ENCODE results near the gene SH3BP2. TPM values are rescaled to one million over a fixed set of nuclear protein-coding genes. Genes with fewer than 3 reads are reported as not detected.

SH3BP2 gene
- total RNA-seq, 1 donor from 2014 or later, result 43.2 TPM

- CTCF ChIA-PET, result no interaction called here
- no peak for TF ChIP-seq CTCF (IDR thresholded peaks at IDR 0.05)
Observed at GRCh38 chr4:2862528-2862927, 69.6 kb downstream of the SH3BP2 start.

DNA sequence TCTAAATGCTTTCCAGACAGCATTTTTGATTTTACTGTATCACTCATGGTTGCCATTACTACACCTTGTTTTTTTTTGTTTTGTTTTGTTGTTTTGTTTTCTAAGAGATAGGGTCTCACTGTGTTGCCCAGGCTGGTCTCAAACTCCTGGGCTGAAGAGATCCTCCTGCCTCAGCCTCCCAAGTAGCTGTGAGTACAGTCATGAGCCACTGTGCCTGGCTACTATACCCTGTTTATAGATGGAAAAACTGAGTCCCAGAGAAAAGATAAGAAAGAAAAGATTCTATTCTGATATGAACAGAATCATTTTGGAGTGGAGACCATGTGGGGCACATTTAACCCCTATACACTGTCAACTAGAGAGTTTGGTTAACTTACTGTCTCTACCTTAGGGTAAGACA is 70.8 kb downstream of the SH3BP2 start:
- Mint-ChIP-seq H3K27me3 (no peaks in the 10 kb centered on the region), H3K4me1 (peaks cover 92% of the 10 kb centered on the region), H3K9me3 (peaks cover 4% of the 10 kb centered on the region), H3K27ac (no peak overlapping the region), H3K4me3 (no peak overlapping the region), H3K36me3 (ENCODE audit: low read depth) (peaks cover 16% of the 10 kb centered on the region)
- no peak for DNase-seq
- ATAC-seq (ENCODE audit: low read depth), result no peak
- CTCF ChIA-PET, result no interaction called here
- POLR2A ChIA-PET, result interaction anchor here (0.6 kb wide), 1 partner anchor 88 kb away, joined by 4 read pairs; no protein-coding TSS in a partner anchor
- no peak for TF ChIP-seq CTCF (IDR thresholded peaks at IDR 0.05)
- intact Hi-C loops (cut with micrococcal nuclease), result loop anchor here (5.0 kb wide), 1 partner anchor 44 kb away; no protein-coding TSS in a partner anchor

More at GRCh38 chr4:2862528-2862927, 69.6 kb downstream of the SH3BP2 start:
- Mint-ChIP-seq H3K4me3 (peak overlapping the region; percentile 46), H3K36me3 (ENCODE audit: low read depth) (peaks cover 17% of the 10 kb centered on the region), H3K9me3 (peaks cover 4% of the 10 kb centered on the region), H3K27me3 (no peaks in the 10 kb centered on the region), H3K4me1 (peaks cover 92% of the 10 kb centered on the region), H3K27ac (peak overlapping the region; percentile 77)
- intact Hi-C loops (cut with micrococcal nuclease), result loop anchor here (5.0 kb wide), 1 partner anchor 45 kb away; no protein-coding TSS in a partner anchor
- ATAC-seq (ENCODE audit: low read depth) (no peak), DNase-seq (no peak)
- POLR2A ChIA-PET, result interaction anchor here (0.6 to 2.5 kb wide), 6 partner anchors 10 to 166 kb away, joined by 3 to 10 read pairs (median 5); partner anchors contain the start of gene ADD1

DNA sequence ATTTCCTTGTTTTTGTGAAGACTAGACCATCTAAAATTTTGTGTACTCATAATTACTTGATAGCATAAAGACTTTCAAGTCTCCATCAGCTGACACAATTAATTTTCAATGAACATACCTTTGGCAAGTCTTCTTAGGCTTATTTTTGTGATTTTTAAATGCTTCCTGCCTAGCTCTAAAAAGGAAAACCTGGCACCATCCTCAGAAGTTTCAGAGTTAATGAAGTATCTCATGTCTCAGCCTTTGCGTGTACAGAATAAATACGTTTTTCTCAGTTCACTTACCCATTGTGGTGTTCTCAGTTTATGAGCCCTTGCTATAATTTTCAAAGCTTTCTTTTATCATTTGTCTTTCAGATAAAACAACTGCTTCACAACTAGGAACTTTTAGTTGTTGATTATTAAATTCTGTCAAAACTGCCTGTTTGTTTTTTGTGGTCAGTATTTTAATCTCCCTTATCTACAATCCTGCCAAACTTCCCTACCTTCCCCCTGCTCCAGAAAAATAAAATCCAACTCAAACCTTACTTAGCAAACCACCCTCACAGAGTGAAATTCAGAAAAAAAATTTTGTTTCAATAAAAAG is 72.4 kb downstream of the SH3BP2 start:
- Mint-ChIP-seq H3K4me1 (peaks cover 94% of the 10 kb centered on the region), H3K4me3 (no peak overlapping the region), H3K36me3 (ENCODE audit: low read depth) (peaks cover 21% of the 10 kb centered on the region), H3K27me3 (no peaks in the 10 kb centered on the region), H3K9me3 (no peaks in the 10 kb centered on the region), H3K27ac (no peak overlapping the region)
- TF ChIP-seq CTCF (IDR thresholded peaks at IDR 0.05), result no peak
- ChIA-PET CTCF (no interaction called here), POLR2A (no interaction called here)
- intact Hi-C loops (cut with micrococcal nuclease), result no loop called here
- ATAC-seq (ENCODE audit: low read depth) (no peak), DNase-seq (no peak)

DNA sequence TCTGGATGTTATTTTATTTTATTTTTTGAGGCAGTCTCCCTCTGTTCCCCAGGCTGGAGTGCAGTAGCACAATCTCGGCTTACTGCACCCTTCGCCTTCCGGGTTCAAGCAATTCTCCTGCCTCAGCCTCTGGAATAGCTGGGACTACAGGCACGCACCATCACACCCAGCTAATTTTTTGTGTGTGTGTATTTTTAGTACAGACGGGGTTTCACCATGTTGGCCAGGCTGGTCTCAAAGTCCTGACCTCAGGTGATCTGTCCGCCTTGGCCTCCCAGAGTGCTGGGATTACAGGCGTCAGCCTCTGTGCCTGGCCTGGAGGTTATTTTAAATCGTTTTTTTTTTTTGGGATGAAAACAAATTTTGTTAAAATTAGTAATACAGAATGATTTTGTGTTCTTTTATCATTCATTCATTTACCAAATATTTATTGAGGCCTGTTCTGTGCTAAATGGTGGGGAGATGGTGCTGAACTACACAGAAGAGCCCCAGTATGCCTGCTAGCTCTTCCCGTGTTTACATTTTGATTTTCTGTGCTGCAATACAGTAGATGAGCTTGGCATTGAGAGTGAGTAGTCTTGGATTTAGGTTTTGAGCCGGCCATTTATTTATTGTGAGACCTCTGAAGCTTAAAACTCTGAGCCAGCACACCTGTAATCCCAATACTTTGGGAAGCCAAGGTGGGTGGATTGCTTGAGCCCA is 73.4 kb downstream of the SH3BP2 start:
- ATAC-seq (ENCODE audit: low read depth) (no peak), DNase-seq (no peak)
- ChIA-PET CTCF (no interaction called here), POLR2A (interaction anchor here (0.7 to 1.5 kb wide), 2 partner anchors 79 to 463 kb away, joined by 3 to 5 read pairs; no protein-coding TSS in a partner anchor)
- no peaks in the 10 kb centered on the region for H3K27me3 Mint-ChIP-seq
- no peak for TF ChIP-seq CTCF (IDR thresholded peaks at IDR 0.05)
- peak overlapping the region; percentile 46 for H3K27ac Mint-ChIP-seq
- intact Hi-C loops (cut with micrococcal nuclease), result no loop called here
- H3K4me3 Mint-ChIP-seq, result no peak overlapping the region
- H3K4me1 Mint-ChIP-seq, result peaks cover 91% of the 10 kb centered on the region
- no peaks in the 10 kb centered on the region for H3K9me3 Mint-ChIP-seq
- H3K36me3 Mint-ChIP-seq (ENCODE audit: low read depth), result peaks cover 22% of the 10 kb centered on the region

DNA sequence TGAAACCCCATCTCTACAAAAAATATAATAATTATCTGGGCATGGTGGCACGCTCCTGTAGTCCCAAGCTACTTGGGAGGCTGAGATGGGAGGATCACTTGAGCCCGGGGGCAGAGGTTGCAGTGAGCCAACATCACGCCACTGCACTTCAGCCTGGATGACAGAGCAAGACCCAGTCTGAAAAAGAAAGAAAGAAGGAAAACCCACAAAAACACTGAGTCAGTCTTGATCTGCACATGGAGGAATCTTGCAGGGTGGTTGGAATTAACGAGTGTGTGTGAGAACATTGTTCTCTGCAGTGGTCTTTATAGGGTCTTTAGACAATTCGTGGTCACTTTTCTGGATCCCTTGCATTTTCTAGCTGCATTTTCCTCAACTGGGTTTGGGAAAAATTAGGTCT is 74.0 kb downstream of the SH3BP2 start:
- TF ChIP-seq CTCF (IDR thresholded peaks at IDR 0.05), result no peak
- no peak for ATAC-seq (ENCODE audit: low read depth)

More for the DNA sequence above, 74.0 kb downstream of the SH3BP2 start:
- no peak for DNase-seq
- Mint-ChIP-seq H3K27me3 (no peaks in the 10 kb centered on the region), H3K4me3 (no peak overlapping the region), H3K4me1 (peaks cover 91% of the 10 kb centered on the region), H3K36me3 (ENCODE audit: low read depth) (peaks cover 26% of the 10 kb centered on the region), H3K9me3 (no peaks in the 10 kb centered on the region), H3K27ac (peak overlapping the region; percentile 56)
- ChIA-PET POLR2A (interaction anchor here (0.7 to 1.5 kb wide), 2 partner anchors 79 to 464 kb away, joined by 3 to 5 read pairs; no protein-coding TSS in a partner anchor), CTCF (no interaction called here)
- intact Hi-C loops (cut with micrococcal nuclease), result no loop called here

All from activated B cell treated with CpG ODN at 0.5 μM for 24 hours (primary cell).